HL-60 (cell line): Measurements from ENCODE around the gene ZNF48.

Experiments used
- DNase-seq, 2 experiments: peaks; one replicate each; pipeline ENCODE4 v3.0.0-alpha.2; 2010 to 2020; ENCODE audit warnings: low read depth in 1 of 2, low spot score in 1 of 2
- H3K27ac ChIP-seq: fragments of 250-450 bp; sonication (Bioruptor Pico); replicated peaks from 2 replicates; pipeline ENCODE4 v1.5.1; 2020; ENCODE audit warnings: mild to moderate bottlenecking, moderate library complexity
- H3K27me3 ChIP-seq: fragments of 250-450 bp; sonication (Bioruptor Pico); 2 replicates; pipeline ENCODE4 v1.5.1; 2021; ENCODE audit warnings: mild to moderate bottlenecking, moderate library complexity; ENCODE audit not compliant: insufficient read depth, poor library complexity, severe bottlenecking
- H3K4me3 ChIP-seq: replicated peaks from 2 replicates; pipeline ENCODE4 v1.5.1; 2011; ENCODE audit warnings: mild to moderate bottlenecking, control low read depth, low read length; ENCODE audit not compliant: insufficient read depth
- CTCF ChIP-seq: IDR thresholded peaks from one replicate; pipeline ENCODE4 v1.5.1; 2011; ENCODE audit warnings: low read length, control low read depth, inconsistent platforms; ENCODE audit not compliant: insufficient read depth
- GABPA ChIP-seq: IDR thresholded peaks from 2 replicates; pipeline ENCODE4 v1.6.1; 2012; ENCODE audit warnings: low read depth
- POLR2AphosphoS5 ChIP-seq: IDR thresholded peaks from 2 replicates; pipeline ENCODE4 v1.6.1; 2012; ENCODE audit warnings: low read depth
- REST ChIP-seq: IDR thresholded peaks from 2 replicates; pipeline ENCODE4 v1.6.1; 2012; ENCODE audit warnings: low read depth; ENCODE audit not compliant: insufficient replicate concordance
- SPI1 ChIP-seq: IDR thresholded peaks from 2 replicates; pipeline ENCODE4 v1.6.1; 2012; ENCODE audit warnings: low read depth, mild to moderate bottlenecking, borderline replicate concordance

ZNF48 gene

GRCh38 chr16:30372038-30372712 lies 23.0 kb upstream of the ZNF48 start:
- no peak for DNase-seq
- no peak overlapping the region for H3K27ac ChIP-seq
- TF ChIP-seq SPI1 (no peak), CTCF (no peak), REST (no peak), POLR2AphosphoS5 (no peak), GABPA (no peak)
- no peaks in the 10 kb centered on the region for H3K27me3 ChIP-seq
- no peak overlapping the region for H3K4me3 ChIP-seq

- no peak overlapping the region for H3K4me3 ChIP-seq
- TF ChIP-seq REST (no peak), GABPA (no peak), CTCF (no peak), POLR2AphosphoS5 (no peak), SPI1 (no peak)
- no peak for DNase-seq
- H3K27ac ChIP-seq: no peak overlapping the region
- H3K27me3 ChIP-seq: no peaks in the 10 kb centered on the region
Measured at GRCh38 chr16:30372725-30373124, 22.5 kb upstream of the ZNF48 start.

GRCh38 chr16:30374538-30374937 lies 20.7 kb upstream of the ZNF48 start, which contains the start of gene MYL11:
Gene MYL11, plus strand, starts transcription at chr16:30374802. Its CDS starts 56 bp downstream, at chr16:30374858.
- TF ChIP-seq GABPA: no peak
- no peak for TF ChIP-seq POLR2AphosphoS5
- TF ChIP-seq SPI1: no peak
- no peak for TF ChIP-seq REST
- no peak for TF ChIP-seq CTCF
- Histone ChIP-seq H3K27me3 (no peaks in the 10 kb centered on the region), H3K4me3 (no peak within 1 kb of the TSS), H3K27ac (no peak within 1 kb of the TSS)
- no peak for DNase-seq
